ENCODE data around the gene MMAB.

MMAB gene

DNA sequence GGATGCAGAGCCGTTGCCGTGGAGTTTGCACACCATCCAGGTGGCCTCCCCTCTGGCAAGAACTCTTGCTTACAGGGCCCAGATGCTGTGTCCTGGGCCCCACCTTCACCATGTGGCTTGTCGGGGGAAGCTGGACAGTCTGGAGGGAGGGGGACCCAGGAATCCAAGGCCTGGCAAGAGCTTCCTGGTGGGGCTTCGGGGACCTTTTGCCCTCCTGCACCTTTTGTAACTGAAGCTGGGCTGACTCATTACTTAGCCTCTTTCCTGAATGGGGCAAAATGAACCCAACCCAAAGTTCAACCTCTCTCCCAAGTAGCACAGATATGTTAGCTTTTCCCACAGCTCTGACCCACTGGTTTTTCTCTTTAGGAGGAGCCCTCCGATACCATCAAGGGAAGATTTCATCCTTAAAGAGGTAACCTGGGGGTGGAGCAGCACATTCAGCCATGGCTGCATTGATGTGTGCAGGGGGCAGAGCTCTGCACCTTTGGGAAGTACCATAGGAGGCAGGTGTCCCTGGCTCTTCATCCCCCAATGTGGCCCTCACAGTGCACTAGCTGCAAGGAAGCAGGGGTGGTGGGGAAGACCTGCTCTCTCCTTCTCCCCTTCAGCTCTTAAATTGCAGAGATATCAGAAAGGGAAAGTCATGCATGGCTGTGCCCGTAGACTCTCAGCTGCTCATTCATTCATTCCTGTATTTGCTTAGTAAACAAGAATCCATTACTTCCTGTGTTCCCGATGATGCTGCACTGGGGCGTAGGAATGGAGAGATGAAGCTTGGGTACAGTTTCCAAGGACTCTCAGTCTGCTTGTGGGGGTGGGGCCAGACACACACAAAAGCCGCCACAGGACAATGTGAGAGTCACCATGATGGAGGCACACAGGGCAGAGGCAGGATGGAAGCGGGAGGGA, 13.3 kb upstream of the MMAB start:
- in situ Hi-C loops (cut with MboI; ENCODE audit: low sequenced_read_pairs) = no loop called here

DNA sequence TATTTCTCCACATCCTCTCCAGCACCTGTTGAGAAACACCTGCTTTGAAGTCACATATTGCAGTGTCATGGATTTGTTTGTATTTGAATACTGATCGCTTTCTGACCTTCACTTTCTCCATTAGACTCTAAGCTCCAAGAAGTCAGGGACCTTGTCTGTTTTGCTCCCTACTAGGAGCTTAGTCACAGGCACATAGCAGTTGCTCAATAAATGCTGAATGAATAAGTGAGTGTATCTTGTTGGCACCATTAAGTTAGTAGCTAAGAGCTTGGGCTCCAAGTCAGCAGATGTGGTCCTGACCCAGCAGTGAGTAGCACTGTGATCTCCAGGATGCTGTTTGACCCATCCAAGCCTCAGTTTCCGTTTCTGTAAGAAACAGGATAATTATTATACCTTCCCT, 10.4 kb upstream of the MMAB start:
- in situ Hi-C loops (cut with MboI; ENCODE audit: low sequenced_read_pairs) = no loop called here

- in situ Hi-C loops (cut with MboI; ENCODE audit: low sequenced_read_pairs) = no loop called here
These were observed 9.3 kb upstream of the MMAB start for GRCh38 chr12:109582636-109583035.

GRCh38 chr12:109581856-109582255, 8.6 kb upstream of the MMAB start:
- in situ Hi-C loops (cut with MboI; ENCODE audit: low sequenced_read_pairs) = no loop called here

DNA sequence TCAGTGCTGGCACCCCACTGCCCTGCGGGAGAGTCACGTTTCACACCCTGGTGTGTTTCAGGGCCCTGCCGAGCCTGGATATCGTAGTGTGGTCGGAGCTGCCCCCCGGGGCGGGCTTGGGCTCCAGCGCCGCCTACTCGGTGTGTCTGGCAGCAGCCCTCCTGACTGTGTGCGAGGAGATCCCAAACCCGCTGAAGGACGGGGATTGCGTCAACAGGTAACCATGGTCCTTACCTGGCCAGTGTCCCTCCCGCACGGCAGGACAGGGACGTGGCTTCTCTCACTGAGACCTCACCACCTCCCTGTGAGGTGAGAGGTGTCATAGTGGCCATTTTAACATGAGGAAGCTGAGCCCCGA, 8.0 kb upstream of the MMAB start:
- in situ Hi-C loops (cut with MboI; ENCODE audit: low sequenced_read_pairs) = no loop called here

GRCh38 chr12:109580684-109581333, 7.5 kb upstream of the MMAB start:
- in situ Hi-C loops (cut with MboI; ENCODE audit: low sequenced_read_pairs) = no loop called here

DNA sequence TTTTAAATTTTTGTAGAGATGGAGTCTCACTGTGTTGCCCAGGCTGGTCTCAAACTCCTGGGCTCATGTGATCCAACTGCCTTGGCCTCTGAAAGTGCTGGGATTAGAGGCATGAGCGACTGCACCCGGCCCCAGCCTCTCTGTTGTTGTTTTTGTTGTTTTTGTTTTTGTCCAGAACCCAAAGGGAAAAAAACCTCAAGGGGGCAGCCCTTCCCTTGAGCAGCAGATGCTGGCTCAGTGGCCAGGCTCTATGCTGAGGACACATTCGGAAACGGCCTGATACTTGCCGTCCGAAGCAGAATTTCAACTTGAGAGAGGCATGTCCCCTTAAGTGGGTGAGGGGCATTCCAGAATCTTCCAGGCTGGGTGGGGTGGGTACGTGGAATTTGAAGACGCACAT, 7.0 kb upstream of the MMAB start:
- in situ Hi-C loops (cut with MboI; ENCODE audit: low sequenced_read_pairs) = no loop called here

DNA sequence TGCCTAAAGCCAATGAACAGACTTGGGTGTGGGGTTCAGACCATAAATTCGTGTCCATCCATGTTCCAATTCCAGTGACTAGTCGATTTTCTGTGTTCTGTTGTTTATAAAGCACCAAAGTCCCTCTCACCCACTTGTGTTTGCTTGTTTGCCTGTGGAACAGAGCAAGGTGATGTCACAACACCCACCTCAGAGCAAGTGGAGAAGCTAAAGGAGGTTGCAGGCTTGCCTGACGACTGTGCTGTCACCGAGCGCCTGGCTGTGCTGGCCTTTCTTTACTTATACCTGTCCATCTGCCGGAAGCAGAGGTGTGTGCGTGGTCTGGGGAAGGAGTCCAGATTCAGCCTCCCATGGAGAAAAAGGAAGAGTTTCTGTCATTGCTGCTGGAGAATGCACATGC, 6.3 kb upstream of the MMAB start:
- in situ Hi-C loops (cut with MboI; ENCODE audit: low sequenced_read_pairs) = no loop called here

- in situ Hi-C loops (cut with MboI; ENCODE audit: low sequenced_read_pairs) = no loop called here
These were observed 5.1 kb upstream of the MMAB start for GRCh38 chr12:109578330-109578927.

- in situ Hi-C loops (cut with MboI; ENCODE audit: low sequenced_read_pairs) = no loop called here
These were observed 4.0 kb upstream of the MMAB start for GRCh38 chr12:109577311-109577710.

GRCh38 chr12:109575683-109576082, 2.4 kb upstream of the MMAB start:
- in situ Hi-C loops (cut with MboI; ENCODE audit: low sequenced_read_pairs) = no loop called here

- in situ Hi-C loops (cut with MboI; ENCODE audit: low sequenced_read_pairs) = no loop called here
These were observed 575 bp upstream of the MMAB start for GRCh38 chr12:109573914-109574244.

GRCh38 chr12:109572506-109572845, 828 bp downstream of the MMAB start:
- in situ Hi-C loops (cut with MboI; ENCODE audit: low sequenced_read_pairs) = no loop called here

- in situ Hi-C loops (cut with MboI; ENCODE audit: low sequenced_read_pairs) = no loop called here
These were observed 1.4 kb downstream of the MMAB start for GRCh38 chr12:109571773-109572505.

GRCh38 chr12:109568486-109568885, 4.8 kb downstream of the MMAB start:
- in situ Hi-C loops (cut with MboI; ENCODE audit: low sequenced_read_pairs) = no loop called here

DNA sequence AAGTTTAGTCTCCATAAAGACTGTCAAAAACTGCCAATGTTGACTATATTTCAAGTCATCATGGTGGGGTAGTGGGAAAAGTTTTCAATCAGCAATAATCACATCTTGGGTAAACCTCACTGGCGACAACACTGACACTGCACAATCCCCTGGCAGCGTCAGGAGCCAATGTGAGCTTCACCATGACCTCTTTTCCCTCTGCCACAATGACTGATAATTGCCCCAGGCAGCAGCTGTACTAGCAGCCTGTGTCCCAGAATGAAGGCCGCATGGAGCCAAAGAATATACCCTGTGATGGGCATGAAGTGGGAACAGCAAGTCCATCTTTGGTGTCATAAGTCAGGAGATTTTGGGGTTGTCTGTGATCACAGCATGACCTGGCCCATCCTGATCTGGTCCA, 5.3 kb downstream of the MMAB start:
- in situ Hi-C loops (cut with MboI; ENCODE audit: low sequenced_read_pairs) = no loop called here

DNA sequence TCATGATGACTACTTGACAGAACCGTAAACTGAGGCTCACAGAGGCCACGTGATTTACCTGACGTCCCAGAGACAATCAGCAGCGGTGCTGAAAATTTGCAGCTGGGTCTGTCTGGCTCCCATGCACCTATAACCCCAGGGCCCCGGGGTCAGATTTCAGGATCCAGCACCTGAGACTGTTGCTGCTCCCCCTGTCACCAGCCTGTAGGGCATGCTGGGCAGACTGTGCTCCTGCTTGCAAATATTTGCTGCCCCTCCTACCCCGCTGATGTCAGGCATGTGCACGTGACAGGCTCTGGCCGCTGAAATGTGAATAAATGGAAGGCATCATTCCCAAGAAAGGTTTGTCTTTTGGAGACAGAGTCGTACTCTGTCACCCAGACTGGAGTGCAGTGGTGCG, 6.0 kb downstream of the MMAB start:
- in situ Hi-C loops (cut with MboI; ENCODE audit: low sequenced_read_pairs) = no loop called here

GRCh38 chr12:109566424-109566823, 6.9 kb downstream of the MMAB start:
- in situ Hi-C loops (cut with MboI; ENCODE audit: low sequenced_read_pairs) = no loop called here

GRCh38 chr12:109563291-109564284, 9.7 kb downstream of the MMAB start:
- in situ Hi-C loops (cut with MboI; ENCODE audit: low sequenced_read_pairs) = no loop called here

GRCh38 chr12:109562871-109563270, 10.4 kb downstream of the MMAB start:
- in situ Hi-C loops (cut with MboI; ENCODE audit: low sequenced_read_pairs) = no loop called here

- in situ Hi-C loops (cut with MboI; ENCODE audit: low sequenced_read_pairs) = no loop called here
These were observed 11.6 kb downstream of the MMAB start for GRCh38 chr12:109561711-109562030.
